Suprapubic skin (tissue), 4 donors: ENCODE data around the gene ADGRG1. TPM values are rescaled to one million over a fixed set of nuclear protein-coding genes. Genes with fewer than 3 reads are reported as not detected.

Source experiments
- DNase-seq, 2 donors: peaks; one replicate each; pipeline ENCODE4 v3.0.0-alpha.2; 2019; ENCODE audit warnings: low spot score in 2 of 2
- H3K27ac ChIP-seq: fragments of 200-600 bp; sonication (generic); one replicate; pipeline ENCODE4 v1.5.1; 2019
- H3K27me3 ChIP-seq: fragments of 200-600 bp; sonication (generic); one replicate; pipeline ENCODE4 v1.5.1; 2019
- H3K36me3 ChIP-seq: fragments of 200-600 bp; sonication (generic); one replicate; pipeline ENCODE4 v1.5.1; 2019
- H3K4me1 ChIP-seq: fragments of 200-600 bp; sonication (generic); one replicate; pipeline ENCODE4 v1.5.1; 2019
- H3K4me3 ChIP-seq: fragments of 200-600 bp; sonication (generic); one replicate; pipeline ENCODE4 v1.5.1; 2019; ENCODE audit warnings: mild to moderate bottlenecking
- H3K9me3 ChIP-seq: fragments of 200-600 bp; sonication (generic); one replicate; pipeline ENCODE4 v1.5.1; 2019
- CTCF ChIP-seq, 2 donors: fragments of 200-600 bp in 1 of 2; fragments of 450-650 bp in 1 of 2; sonication (generic) in 1 of 2; IDR thresholded peaks; one replicate each; pipeline ENCODE4 v1.5.1; 2016 to 2019; ENCODE audit warnings: antibody characterized with exemption in 2 of 2, mild to moderate bottlenecking in 1 of 2, moderate library complexity in 1 of 2
- EP300 ChIP-seq: sonication (generic); formaldehyde crosslinking; IDR thresholded peaks from one replicate; pipeline ENCODE4 v1.6.1; 2017; ENCODE audit warnings: antibody characterized with exemption
- POLR2A ChIP-seq, 2 donors: fragments of 450-650 bp; IDR thresholded peaks; one replicate each; pipeline ENCODE4 v1.6.1; 2017; ENCODE audit warnings: antibody characterized with exemption in 2 of 2, mild to moderate bottlenecking in 2 of 2, moderate library complexity in 2 of 2
- POLR2AphosphoS5 ChIP-seq, 3 donors: sonication (generic); formaldehyde crosslinking; IDR thresholded peaks; one replicate each; pipeline ENCODE4 v1.6.1; 2017; ENCODE audit warnings: antibody characterized with exemption in 3 of 3
- WGBS: methylation state at CpG from one replicate; pipeline ENCODE4 v1.1.5; 2018; 5-methylcytosine and 5-hydroxymethylcytosine counted together
- total RNA-seq, 4 donors: library from RNA; depleted of rRNA; stranded (reverse); fragments of >200 nt; gene quantifications; one replicate each; pipeline ENCODE4 v1.1.0, GENCODE V29; 2016

The ADGRG1 gene
- total RNA-seq, 4 donors from 2014 or later = 107 to 202 (median 139) TPM

GRCh38 chr16:57635266-57636097 is 7.1 kb downstream of the ADGRG1 start:
- H3K4me1 ChIP-seq = peaks cover 83% of the 10 kb centered on the region

GRCh38 chr16:57636184-57636583 is 7.8 kb downstream of the ADGRG1 start:
- H3K27ac ChIP-seq = peak overlapping the region; percentile 57
- DNase-seq = no peak
- 94% methylated on average over 5 of the region's 5 CpGs for WGBS
- H3K27me3 ChIP-seq = no peaks in the 10 kb centered on the region
- no peaks in the 10 kb centered on the region for H3K36me3 ChIP-seq
- H3K4me3 ChIP-seq = no peak overlapping the region
- peaks cover 81% of the 10 kb centered on the region for H3K4me1 ChIP-seq
- TF ChIP-seq POLR2A (IDR thresholded peaks at IDR 0.05) (no peak), CTCF (IDR thresholded peaks at IDR 0.05) (no peak), POLR2AphosphoS5 (IDR thresholded peaks at IDR 0.05) (no peak), EP300 (no peak)
- no peaks in the 10 kb centered on the region for H3K9me3 ChIP-seq

More at GRCh38 chr16:57635266-57636097, 7.1 kb downstream of the ADGRG1 start:
- H3K4me3 ChIP-seq = no peak overlapping the region
- DNase-seq = no peak
- H3K27ac ChIP-seq = peak overlapping the region; percentile 57
- H3K27me3 ChIP-seq = no peaks in the 10 kb centered on the region
- no peak for TF ChIP-seq EP300
- no peak for TF ChIP-seq POLR2AphosphoS5 (IDR thresholded peaks at IDR 0.05)
- no peak for TF ChIP-seq POLR2A (IDR thresholded peaks at IDR 0.05)
- no peak for TF ChIP-seq CTCF (IDR thresholded peaks at IDR 0.05)
- H3K36me3 ChIP-seq = no peaks in the 10 kb centered on the region
- WGBS = 52% methylated on average over 13 of the region's 16 CpGs
- no peaks in the 10 kb centered on the region for H3K9me3 ChIP-seq

- no peak for DNase-seq
- H3K9me3 ChIP-seq = no peaks in the 10 kb centered on the region
- no peaks in the 10 kb centered on the region for H3K27me3 ChIP-seq
- H3K4me1 ChIP-seq = peaks cover 74% of the 10 kb centered on the region
- no peak overlapping the region for H3K4me3 ChIP-seq
- H3K27ac ChIP-seq = peak overlapping the region; percentile 57
- H3K36me3 ChIP-seq = no peaks in the 10 kb centered on the region
- WGBS = 57% methylated on average over 8 of the region's 8 CpGs
- TF ChIP-seq POLR2AphosphoS5 (IDR thresholded peaks at IDR 0.05) (no peak), CTCF (IDR thresholded peaks at IDR 0.05) (no peak), POLR2A (IDR thresholded peaks at IDR 0.05) (no peak), EP300 (no peak)
Observed at GRCh38 chr16:57637020-57637419, 8.6 kb downstream of the ADGRG1 start.

- Histone ChIP-seq H3K9me3 (no peaks in the 10 kb centered on the region), H3K27me3 (no peaks in the 10 kb centered on the region), H3K36me3 (no peaks in the 10 kb centered on the region), H3K4me3 (no peak overlapping the region), H3K4me1 (peaks cover 77% of the 10 kb centered on the region), H3K27ac (peak overlapping the region; percentile 57)
- WGBS = 33% methylated on average over 8 of the region's 8 CpGs
- no peak for TF ChIP-seq CTCF (IDR thresholded peaks at IDR 0.05)
- no peak for DNase-seq
Observed at GRCh38 chr16:57637424-57637823, 9.0 kb downstream of the ADGRG1 start.

GRCh38 chr16:57637965-57638364 is 9.5 kb downstream of the ADGRG1 start:
- no peaks in the 10 kb centered on the region for H3K9me3 ChIP-seq
- DNase-seq = no peak
- no peak for TF ChIP-seq POLR2A (IDR thresholded peaks at IDR 0.05)
- no peak for TF ChIP-seq EP300
- TF ChIP-seq POLR2AphosphoS5 (IDR thresholded peaks at IDR 0.05) = no peak
- no peak for TF ChIP-seq CTCF (IDR thresholded peaks at IDR 0.05)
- peak overlapping the region; percentile 57 for H3K27ac ChIP-seq
- H3K4me3 ChIP-seq = no peak overlapping the region
- no peaks in the 10 kb centered on the region for H3K36me3 ChIP-seq
- no peaks in the 10 kb centered on the region for H3K27me3 ChIP-seq
- peaks cover 79% of the 10 kb centered on the region for H3K4me1 ChIP-seq
- WGBS = 65% methylated on average over 4 of the region's 6 CpGs
